CD4-positive, alpha-beta T cell treated with Interferon alpha-2 for 1 hour (primary cell): ENCODE data around the gene UBE2D3.

Source experiments
- DNase-seq, 2 donors: peaks; one replicate each; pipeline ENCODE4 v3.0.0-alpha.2; 2020 to 2022

The UBE2D3 gene

DNA sequence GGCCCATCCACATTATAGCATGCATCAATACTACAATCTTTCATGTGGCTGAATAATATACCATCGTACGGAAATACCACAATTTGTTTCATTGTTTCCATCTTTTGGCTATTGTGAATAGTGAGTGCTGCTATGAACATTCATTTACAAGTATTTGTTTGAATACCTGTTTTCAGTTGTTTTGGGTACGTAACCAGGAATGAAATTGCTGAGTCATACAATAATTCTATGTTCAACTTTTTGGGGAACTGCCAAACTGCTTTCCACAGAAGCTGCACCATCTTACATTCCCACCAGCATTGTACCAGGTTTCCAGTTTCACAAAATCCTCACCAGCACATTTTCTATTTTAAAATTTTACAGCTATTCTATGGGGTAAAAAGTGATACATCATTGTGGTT is 38.0 kb downstream of the UBE2D3 start:
- no peak for DNase-seq

DNA sequence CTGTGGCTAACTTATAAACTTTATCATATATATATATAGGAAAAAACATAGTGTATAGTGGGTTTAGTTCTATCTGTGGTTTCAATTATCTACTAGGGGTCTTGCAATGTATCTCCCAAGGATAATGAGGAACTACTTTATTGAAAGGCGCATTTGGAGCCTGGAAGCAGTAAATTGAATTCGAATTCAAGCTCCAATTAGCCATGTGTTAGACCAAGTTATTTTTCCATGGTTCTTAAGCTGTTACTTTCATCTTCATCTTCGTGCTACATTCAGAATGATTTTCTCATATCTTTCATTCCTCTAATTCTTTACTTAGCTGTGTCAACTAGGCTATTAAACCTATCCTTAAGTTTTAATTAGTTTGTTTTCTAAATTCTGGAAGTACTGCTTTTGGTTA is 39.4 kb downstream of the UBE2D3 start:
- no peak for DNase-seq

DNA sequence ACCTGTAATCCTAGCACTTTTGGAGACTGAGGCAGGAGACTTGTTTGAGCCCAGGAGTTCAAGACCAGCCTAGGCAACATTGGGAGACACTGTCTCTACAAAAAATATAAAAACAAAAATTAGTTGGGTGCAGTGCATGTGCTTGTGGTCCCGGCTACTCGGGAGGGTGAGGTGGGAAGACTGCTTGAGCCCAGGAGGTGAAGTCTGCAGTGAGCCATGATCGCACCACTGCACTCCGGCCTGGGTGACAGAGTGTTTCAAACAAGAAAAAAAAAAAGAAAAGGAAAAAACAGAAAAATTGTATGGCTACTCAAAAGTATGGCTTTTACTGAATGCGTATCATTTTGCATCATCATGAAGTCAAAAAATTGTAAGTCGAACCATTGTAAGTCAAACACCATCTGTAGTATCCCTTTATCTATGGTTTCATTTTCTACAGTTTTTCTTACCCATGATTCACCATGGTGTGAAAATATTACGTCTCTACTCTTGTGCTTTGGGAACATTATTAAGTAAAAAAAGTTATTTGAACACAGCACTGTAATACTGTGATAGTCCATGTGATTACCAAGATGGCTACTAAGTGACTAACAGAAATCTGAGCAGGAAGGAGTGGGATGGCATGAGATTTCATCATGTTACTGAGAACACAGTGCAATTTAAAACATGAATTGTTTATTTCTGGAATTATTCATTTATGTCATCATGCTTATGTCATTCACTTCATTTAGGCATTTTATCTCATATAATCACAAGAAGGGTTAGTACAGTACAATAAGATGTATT is 40.1 kb downstream of the UBE2D3 start:
- DNase-seq, result no peak

DNA sequence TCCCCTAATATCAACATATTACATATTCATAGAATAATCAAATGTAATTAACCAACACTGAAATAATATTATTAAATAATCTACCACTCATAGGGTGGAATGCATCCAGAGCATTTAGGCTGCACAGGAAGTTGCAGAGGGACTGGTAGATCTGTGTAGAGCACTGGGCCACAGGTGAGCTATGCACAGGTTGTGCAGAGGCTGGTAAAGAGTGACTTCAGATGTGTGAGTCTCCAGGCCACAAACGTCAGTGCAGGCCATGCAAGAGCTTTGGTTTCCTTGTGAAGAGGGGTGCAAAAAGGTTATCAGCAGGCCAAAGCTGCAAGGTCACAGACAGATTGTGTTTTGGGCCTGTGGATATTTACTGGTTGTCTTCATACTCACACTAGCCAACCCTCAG is 41.1 kb downstream of the UBE2D3 start:
- DNase-seq, result no peak

DNA sequence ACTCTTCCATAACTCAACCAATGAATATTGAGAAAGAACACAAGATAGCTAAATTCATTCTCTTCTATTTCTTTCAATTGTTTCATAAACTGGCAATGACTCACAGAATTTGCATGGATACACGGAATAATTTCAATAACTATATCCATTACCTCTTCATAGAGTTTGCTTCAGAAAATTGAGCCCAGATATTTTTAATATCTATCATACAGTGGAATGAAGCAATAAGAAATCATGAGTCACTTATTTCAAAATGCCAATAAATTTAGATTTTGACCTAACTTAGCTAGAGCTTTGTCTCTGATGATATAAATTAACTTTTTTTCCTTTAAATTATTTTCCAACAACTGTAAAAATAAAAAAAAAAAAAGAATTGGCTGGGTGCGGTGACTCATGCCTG is 44.3 kb downstream of the UBE2D3 start:
- DNase-seq, result no peak

DNA sequence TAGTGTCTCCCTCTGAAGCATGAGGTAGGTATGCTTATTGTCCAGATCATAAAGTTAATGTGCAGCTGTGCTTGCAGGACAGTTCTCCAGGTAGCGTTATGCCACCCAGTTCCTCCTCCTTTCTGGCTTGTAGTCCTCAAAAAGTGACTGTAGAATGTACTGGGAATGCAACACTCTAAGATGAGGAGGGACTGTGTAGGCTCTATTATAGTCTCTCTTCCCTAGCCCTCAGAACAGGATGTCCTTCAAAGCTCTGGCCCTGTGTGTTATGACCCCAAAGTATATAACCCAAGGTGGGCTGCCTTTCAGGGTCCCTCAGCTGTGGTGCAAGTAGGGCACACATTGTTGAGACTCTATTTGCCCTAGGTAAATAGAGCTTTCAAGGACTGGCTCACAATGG is 45.8 kb downstream of the UBE2D3 start:
- DNase-seq, result no peak

DNA sequence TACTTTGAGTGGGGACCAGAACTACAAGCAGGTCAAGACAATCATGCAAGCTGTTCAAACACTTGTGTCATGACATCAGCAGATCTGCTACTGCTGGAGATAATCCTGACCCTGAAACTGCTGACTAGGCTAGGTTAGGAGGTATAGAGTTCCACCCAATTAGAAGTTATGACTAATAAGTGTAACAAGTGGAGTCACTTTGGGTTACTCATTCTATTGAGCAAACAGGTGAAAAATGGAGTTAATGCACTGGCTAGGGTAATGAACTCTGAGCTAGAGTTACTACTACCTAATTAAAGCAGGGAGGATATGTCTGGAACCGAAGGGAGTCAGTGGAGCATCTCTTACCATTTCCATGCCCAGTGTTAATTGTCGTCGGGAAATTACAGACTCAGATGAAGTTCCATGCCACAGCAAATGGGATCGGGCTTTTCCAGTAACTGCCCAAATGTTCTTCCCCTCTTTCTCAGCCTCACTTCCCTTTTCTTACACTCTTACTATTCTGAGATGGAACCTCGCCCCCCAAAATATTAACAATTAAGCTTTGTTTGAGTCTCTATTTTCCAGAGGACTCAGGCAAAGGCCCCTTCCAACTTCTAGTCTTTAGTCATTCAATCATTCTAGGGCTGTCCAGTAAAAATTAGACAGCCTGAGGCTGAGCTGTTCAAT is 46.7 kb downstream of the UBE2D3 start:
- no peak for DNase-seq

DNA sequence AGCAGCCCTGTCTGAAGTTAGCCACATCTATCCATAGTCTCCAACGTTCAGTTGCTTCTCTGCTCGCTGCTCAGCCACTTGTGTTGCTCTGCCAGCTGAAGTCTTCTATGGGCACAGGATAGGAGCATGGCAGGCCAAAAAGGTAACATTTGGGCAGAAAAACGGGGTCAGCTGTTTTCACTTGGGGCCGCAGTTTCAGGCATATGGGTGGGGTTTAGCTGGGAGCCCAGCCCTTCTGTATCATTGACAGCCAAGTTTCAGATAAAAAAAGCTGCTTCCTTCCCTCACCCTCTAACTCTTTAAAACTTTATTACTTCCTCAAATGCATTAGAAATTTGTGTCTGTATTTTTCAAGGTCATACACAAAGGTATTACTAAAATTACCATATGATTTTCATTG is 48.1 kb downstream of the UBE2D3 start:
- no peak for DNase-seq

DNA sequence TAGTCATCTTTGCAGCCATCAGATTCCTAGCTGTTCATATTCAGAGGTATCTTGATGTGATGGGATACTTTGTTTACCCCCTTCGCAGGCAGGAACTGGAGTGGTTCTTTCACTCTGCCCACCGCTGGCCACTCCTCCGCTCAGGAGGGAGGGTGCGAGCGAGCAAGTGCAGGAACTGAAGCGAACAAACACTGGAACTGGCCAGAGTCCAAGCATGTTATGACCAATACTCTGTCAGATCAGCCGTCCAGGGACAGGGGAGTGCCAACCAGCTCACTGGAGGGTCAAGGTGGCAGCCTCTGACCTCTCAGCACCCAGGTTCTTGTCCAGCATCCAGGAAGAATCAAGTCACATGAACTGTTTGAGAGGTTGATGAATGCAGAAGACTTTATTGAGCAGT is 48.6 kb downstream of the UBE2D3 start:
- no peak for DNase-seq

DNA sequence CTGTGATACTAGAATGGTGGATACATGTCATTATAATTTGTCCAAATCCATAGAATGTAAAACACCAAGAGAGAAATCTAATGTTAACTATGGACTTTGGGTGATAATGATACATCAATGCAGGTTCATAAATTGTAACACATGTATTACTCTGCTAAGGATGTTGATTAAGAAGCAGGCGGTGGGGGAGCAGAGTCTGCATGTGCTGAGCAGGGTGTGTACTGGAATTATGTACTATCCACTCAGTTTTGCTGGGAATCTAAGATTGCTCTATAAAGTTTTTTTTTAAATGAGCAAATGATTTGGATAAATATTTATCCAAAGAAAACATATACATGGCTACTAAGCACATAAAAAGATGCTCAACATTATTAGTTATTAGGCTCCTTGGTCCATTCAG is 51.5 kb downstream of the UBE2D3 start:
- DNase-seq, result no peak

DNA sequence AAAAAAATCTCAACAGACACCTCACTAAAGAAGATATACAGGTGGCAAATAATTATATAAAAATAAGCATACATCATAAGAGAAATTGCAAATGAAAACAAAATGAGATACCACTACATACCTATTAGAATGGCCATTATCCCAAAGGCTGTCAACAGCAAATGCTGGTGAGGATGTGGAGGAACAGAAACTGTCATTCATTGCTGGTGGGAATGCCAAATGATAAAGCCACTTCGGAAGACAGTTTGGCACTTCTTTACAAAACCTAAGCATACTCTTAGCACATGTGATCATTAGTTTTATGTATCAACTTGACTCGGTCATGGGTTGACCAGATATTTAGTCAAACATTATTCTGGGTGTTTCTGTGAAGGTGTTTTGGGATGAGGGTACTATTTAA is 53.1 kb downstream of the UBE2D3 start:
- DNase-seq, result no peak

DNA sequence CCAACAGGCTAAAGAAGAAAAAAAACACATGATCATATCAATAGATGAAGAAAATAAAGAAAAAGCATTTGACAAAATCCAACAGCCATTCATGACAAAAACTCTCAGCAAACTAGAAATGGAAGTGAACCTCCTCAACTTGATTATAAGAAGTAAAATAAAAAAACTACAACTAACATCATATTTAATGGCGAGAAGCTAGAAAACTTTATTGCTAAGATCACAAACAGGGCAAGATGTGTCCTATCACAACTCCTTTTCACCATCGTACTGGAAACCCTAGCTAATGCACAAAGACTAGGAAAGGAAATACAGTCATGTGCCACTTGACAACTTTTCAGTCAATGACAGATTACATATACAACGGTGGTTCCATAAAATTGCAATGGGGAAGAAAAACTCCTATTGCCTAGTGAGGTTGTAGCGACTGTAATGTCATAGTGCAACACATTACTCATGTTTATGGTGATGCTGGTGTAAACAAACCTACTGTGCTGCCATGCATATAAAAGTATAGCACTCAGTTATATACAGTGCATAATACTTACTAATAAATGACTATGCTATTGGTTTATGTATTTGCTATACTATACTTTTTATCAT is 54.5 kb downstream of the UBE2D3 start:
- DNase-seq, result no peak

DNA sequence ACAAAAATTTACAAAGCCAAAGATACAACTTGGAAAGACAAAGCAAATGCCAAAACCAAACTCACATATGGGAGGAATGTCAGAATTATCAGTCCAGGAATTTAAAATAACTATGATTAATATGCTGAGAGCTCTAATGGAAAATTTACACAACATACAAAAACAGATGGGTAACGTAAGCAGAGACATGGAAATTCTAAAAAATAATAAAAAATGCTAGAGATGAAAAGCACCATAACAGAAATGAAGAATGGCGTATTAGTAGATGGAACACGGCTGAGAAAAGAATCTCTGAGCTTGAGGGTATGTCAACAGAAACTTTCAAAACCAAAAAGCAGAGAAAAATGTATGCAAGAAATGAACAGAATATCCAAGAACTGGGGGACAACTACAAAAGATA is 62.5 kb downstream of the UBE2D3 start:
- no peak for DNase-seq

DNA sequence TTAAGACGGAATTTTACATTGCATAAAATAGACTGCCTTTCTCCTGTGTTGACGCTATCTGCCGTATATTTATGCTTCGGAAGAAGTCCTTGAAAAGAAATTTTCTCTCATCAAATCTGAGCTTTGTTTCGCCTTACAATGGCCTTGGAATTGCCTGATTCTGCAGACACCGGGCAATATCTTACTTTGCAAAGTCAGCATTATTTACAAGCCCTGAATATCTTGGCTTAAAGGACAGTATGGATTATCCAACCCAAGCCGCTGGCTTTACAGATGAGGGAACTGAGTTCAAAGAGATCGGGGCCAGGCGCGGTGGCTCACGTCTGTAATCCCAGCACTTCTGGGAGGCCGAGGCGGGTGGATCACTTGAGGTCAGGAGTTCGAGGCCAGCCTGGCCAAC is 65.4 kb downstream of the UBE2D3 start:
- no peak for DNase-seq

DNA sequence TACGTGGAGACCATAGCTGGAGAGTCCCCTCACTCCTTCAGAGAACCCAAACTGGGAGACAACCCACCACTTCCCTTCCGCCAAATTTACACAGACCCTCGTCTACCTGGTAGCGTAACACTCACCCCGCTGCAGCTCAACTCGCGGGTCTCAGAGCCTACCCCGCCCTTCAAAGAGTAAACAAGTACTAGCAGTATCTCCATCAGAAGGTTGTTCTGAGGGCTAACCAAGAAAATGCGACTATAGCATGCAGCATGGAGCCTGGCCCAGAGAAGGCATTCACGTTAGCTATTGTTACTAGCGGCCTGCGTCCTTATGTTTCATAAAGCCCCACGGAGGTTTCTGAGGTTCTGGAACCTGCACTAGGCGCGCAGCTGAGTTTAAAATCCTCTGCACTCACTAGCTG is 66.1 kb downstream of the UBE2D3 start:
- peak in 1 of 2 donors; percentile 6 for DNase-seq

DNA sequence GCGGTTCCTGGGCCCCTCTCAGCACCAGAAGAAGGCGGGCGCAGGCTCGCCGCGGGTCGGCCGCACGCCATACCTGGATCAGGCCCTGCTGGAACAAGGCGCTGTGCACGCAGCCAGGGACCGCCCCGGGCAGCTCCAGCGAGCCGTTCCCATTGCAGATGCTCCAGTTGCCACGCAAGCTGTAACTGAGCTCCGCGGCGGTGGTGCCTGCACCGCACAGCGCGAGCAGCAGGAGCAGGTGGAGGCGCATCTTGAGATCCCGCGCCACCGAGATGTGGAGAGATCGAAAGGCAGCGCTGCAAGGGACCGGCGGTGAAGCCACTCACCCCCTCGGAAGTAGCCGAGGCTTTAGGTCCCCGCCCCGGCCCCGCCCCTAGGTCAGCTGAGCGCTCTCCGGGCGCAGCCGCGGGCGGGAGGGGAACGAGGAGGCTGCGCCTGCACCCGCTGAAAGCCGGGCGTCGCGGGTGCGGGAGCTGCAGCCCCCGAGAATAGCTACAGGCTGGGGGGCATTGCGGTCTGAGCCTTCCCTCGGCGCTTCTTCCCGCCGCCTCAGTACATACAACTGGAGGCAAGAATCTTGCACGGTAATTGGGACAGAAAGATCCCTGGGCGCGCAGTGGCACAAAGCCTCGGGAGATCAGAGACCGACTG is 66.6 kb downstream of the UBE2D3 start, which contains the start of gene MANBA:
MANBA (minus strand) TSS at position 324 of the 651 bp plus-strand sequence; CDS start at position 250, 74 bp downstream.
- DNase-seq, result peak; percentile 82 to 85

DNA sequence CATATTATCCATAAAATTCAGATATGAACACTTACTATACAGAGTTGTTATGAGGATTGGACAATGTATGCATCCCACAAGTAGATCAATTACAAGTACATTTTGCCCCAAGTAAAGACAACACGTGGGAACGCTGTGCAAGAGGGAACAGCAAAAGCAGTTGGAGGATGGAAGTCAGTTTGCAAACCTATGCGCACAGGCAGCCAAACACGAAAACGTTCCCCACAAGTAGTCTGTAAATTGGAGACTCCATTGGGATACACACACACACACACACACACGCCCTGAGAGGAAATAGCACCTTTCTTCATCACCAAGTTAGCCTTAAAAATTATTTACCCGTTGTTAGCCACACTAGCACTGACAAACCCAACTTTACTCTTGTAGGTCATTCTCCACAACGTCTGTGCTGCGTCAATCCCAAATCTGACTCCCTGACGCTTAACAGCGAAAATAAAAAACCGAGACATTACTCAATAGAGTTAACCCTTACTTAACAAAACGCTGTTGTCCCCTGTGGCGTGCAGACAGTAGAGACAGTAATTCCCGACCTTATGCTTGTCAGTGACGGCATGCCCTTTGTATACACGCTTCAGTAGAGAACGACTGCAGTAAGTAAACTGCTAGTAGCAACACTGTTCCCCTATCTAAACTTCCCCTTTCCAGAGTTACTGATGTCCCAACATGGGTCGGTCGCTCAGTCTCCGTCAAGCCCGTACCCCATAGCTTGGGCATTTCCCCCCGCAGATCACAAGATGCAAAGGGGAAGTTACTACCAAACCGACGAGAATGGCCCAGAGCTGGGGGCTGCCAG is 67.3 kb downstream of the UBE2D3 start:
- peak; percentile 59 to 83 for DNase-seq

DNA sequence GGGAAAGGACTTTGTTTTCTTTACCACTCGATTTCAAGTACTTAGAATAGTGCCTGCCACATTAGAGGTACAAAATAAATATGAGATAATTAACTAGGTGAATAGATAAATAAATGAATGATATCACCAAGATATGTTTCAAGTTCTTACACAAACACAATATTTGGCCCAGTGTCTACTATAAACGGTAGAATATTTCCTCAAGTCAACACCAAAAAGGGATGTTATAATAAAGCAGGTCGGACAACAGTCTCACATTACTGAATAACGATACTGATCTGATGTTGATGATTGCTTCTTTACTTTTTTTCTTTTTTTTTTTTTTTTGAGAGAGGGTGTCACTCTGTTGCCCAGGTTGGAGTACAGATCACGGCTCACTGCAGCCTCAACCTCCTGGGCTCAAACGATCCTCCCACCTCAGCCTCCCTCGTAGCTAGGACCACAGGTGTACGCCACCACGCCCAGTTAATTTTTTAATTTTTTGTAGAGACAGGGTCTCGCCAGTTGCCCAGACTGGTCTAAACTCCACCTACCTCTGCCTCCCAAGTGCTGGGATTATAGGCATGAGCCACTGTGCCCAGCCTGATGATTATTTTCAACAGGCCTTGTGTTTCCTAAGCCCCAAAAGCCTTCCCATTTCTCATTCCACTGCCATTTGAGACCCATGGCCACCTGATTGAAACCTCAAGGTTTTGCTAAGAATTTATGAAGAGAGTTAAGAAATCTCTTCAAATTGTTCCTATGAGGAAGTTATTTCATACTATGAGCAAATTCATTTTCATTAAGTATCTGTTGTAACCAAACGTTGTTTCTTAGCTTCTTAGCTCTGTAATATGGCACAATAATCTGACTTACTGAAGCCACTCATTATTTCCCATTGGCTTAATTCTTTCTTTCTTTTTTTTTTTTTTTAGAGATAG is 68.8 kb downstream of the UBE2D3 start:
- no peak for DNase-seq

DNA sequence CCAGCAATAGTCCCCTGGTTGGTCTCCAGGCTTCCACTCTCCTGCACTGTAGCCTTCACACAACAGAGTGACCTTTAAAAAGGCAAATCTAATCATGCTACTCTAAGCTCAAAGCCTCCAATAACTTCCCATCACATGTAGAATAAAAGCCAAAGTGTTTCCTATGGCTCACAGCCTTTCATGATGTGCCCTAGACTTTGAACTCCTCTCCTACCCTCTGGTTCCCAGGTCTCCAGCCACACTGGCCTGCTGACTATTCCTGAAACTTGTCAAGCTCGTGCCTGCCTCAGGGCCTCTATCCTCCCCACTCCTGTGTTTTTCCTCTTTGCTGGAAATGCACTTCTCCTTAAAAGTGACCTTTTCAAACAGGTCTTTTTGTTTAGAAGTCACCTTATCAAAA is 69.7 kb downstream of the UBE2D3 start:
- DNase-seq, result no peak

DNA sequence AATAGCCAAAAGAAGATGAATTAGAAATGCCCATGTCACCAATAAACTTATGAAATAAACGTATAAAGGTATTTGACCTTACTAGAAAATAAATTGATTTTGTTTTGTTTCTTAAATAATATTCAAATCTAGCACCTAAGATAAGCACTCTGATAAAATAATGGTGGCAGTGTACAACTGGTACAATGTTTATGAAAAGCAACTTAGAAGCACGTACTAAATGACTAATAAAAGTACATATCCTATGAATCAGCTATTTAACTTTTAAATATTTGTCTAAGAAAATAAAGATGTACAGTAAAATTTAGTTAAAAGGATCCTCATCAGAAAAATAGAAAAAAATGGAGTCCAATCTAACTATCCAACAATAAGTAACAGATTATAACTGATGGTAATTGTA is 73.3 kb downstream of the UBE2D3 start:
- no peak for DNase-seq

DNA sequence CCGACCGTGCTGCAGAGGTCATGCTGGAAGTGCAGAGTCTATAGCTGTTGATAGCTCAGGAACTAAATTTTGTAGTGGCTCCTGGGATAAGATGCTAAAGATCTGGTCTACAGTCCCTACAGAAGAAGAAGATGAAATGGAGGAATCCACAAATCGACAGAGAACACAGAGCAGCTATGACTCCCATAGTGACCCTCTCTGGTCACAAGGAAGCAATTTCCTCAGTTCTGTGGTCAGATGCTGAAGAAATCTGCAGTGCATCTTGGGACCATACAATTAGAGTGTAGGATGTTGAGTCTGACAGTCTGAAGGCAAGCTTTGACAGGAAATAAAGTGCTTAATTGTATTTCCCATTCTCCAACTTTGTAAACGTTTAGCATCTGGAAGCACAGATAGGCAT is 75.4 kb downstream of the UBE2D3 start:
- DNase-seq, result no peak
